HG03025 (cell line): ENCODE measurements around the gene POLG.

Experiments
- ATAC-seq: cut with Tn5 transposase; IDR thresholded peaks from one replicate; pipeline ENCODE4 v1.9.1; 2021; ENCODE audit warnings: mild to moderate bottlenecking, moderate library complexity; ENCODE audit not compliant: unreplicated experiment, low FRiP score

POLG gene

DNA sequence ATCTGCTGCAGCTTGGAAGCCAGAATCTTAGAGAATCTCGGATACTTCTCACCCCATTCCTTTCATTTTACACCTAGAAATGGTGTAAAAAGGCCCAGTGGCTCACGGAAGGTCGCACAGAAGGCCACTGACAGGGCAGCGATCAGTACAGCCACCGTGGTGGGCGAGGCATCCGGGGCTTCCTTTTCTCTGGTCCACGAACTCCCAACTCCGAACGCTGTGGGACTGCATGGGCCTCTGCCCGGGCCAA is 36.3 kb upstream of the POLG start:
- ATAC-seq: no peak

DNA sequence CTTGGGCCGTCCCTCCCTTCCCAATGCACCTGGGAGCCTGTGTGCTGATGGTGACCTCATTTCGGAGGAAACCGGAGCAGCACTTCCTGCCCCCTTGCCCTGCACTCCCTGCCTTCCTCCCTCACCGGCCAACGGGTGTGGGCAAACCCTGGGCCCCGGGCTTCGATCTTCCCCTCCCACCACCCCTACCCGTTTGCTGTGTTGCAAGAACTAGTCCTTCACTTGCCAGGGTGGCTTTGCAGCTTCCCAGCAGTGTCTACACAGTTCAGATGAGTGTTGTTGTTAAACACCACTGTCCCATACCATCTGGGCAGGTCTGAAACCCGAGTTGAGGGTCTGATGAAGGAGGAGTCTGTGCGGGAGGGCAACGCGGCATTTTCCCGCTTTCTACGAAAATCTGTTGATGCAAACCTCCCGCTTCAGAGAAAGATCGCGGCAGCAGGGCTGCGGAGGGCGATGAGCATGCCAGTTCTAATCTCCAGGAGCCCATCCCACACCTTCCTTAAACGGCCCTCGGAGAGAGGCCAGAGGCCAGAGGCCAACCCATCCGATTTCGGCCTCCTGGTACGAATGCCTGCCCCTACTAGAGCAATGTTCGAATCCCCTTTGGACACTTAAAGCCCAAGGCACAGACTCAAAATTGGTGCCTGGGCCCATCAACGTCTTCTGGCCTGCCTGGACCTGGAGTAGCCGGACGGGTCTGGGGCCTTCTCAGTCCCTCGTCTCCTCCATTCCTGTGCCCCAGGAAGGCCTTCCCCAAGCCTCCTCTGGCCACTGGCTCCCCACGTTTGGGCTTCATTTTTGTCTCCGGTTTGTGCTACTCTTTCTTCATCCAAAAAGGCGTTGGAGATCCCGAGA is 35.7 kb upstream of the POLG start:
- no peak for ATAC-seq

DNA sequence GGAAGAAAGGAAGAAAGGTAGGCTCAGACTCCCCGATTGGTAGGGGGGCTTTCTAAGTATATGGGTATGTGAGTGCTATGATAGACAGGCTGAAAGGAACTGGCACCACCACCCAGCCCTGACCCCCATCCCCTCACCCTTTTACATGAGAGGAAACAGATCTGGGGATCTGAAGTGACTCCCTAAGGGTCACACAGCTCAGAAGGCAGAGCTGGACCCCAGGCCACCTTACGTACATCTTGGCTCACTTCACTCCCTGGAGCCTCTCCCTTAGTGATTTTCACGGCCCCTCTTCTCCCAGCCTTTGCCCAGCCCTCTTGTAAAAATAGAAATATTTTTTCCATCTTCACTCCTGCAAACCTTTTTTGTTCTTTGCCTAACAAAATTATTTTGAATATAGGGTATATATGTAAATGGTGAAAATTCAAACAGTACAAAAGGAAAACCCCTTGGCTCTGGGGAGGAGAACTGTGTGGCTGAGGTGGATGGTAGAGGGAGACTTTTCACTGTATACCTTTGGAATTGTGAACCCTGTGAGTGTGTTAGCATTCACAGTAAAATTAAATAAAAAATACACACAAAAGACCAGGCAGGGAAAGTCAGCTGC is 34.8 kb upstream of the POLG start:
- no peak for ATAC-seq

DNA sequence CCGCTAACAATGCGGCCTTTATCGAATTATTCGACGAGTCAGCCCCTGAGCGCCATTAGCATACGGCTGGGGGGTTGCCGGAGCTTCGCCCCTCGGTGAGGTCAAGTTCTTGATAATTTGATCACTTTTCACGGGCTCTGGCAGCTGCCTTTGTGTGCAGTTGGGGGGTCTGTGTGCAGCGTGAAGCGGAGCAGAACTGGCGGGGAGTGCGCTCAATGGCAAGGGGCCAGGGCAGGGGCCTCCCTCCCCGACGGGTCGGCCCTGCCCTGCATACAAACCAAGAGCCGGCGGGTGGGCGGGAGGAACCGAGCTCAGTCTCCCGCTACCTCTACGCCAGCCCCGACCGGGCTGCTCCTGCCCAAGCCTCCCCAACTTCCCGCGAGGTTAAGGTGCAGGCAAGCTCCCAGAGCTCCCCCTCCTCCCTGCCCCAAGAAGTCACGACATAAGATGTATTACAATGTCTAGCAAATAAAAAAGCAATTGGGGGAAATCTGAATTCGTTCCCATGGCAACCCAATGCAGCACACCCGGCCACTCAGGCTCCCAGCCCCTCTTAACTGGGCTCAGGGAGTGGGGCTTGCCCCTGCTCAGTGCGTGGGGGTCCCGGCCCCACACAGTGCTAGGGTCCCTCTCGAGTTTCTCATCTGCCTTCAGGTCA is 34.1 kb upstream of the POLG start:
- ATAC-seq: no peak

DNA sequence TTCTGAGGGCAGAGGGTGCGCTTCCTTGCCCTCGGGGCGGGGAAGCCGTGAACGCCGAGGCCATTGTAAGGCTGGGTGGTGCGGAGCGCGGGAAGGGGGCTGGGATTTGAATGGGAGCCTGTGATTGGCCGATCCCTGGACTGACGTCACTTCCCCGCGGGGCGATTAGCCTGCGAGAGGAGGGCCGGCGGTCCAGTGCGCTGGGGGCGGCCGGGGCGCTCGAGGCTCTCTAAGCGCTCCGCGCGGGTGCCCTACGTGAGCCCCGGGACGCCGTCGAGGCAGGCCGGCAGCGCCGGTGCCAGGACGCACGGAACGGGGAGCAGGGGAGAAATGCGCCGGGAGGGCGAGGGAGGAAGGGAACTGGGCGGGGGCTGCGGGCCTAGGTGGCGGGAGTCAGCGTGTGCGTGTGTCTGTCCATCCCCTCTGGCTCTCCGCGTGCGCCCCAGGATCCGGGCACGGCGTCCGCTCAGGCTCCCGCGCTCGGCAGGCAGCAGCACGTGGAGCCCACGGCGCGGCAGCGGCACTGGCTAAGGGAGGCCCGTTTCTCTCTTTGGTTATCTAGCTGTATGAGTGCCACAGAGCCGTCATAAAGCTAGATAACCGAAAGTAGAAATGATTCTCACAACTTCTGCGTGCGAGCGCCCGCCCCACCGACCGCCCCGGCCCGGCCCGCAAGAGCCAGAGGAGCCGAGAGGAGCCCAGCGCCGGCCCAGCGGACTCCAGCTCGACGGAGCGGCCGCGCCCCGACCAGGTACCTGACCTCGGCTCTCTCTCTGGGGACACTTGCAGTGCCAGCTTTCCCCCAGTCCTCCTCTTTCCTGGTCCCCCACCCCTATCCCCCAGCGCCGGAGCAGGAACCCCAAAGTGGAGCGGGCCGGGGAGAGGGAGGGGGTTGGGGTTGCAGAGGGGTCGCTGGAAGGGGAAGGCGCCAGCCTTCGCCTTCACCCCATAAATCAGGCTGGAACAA is 33.1 kb upstream of the POLG start:
- no peak for ATAC-seq

DNA sequence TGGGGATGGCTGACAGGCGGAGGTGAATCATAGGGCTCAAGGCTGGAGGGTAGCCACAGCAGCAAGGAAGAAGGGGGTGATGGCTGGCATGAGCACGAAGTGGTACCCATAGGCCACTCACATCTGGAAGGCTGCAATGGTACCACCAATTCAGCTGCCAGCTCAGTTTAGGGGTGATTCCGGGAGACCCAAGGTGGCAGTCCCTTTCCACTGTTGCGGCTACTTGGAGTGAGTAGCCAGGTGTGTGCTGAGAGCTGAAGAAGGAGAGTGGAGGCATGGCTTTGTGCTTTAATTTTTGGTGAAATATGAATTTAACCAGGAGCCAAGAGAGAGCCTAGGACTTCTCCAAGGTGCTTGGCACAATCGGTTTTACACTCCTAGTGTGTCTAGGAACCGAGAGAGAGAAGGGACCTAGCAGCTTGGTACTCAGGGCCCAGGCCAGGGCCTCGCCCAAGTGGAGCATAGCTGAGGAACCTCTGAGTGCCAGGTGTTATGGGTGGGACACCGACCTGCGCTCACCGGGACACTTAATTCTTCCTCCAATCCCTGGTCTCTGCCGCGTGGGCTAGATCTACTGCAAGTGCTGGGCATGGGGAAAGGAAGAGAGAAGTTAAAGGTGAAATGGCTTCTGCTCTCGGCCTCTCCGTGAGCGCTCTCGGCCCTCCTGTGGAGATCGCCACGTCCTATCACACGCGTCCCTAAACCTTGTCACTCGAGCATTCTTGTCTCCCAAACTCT is 32.2 kb upstream of the POLG start:
- ATAC-seq: no peak

DNA sequence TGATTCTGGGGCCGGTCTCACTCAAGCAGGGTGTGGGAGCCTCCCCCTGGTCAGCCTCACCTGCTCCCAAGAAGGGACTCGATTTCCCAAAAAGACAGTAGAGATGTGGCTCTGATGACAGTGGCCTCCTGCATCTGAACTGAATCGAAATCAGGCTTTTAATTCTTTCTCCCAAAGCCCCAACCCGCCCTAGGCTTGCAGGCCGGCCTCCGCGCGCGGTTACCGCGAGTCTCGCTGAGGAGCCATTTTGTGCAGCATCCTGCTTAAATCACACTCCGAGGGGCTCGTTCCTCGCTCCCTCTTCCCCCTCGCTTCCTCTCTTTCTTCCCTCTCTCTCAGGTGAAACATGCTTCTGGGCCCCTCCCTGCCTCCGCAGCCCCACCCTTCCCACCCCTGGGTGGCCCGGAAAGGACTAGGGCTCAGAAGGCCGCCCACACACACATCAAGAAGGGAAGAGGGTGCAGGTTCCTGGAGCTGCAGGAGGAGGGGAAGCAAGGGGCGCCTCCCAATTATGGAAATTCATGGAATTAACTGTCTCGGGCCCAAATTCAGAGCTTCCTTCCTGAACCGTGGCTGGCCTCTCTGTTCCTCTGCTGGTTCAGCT is 30.9 kb upstream of the POLG start:
- ATAC-seq: no peak

DNA sequence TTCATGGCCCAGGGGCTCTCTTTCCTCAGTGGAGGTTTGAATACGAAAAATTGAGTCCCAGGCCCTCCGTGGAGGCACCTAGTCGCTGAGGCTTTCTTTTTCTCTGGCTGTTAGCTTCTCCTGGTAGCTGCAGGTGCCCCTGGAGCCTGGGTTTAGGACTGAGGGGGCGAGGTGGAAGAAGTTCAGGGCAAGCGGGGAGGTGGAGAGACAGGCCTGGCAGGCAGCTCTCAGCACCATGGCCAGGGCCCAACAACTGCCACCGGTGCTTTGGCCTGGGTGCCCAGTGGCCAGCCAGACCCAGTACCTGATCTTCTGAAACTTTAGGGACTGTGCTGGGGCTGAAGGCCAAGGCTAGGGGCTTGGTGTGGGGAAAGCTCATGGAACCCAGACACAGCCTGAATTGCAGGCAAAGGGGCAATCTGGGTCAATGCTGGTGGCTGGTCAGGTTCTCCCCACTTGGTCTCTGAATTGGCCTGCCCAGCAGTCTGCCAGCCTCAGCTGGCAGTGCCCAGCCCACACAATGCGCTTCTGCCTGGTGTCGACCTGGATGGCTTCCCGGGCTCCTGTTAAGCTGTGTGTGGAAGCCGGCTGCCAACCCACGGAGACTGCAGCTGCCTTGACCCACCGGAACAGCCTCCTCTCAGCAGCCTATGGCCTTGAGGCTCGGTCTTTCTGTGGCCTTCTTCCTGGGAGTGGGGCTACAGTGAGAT is 30.3 kb upstream of the POLG start:
- no peak for ATAC-seq

DNA sequence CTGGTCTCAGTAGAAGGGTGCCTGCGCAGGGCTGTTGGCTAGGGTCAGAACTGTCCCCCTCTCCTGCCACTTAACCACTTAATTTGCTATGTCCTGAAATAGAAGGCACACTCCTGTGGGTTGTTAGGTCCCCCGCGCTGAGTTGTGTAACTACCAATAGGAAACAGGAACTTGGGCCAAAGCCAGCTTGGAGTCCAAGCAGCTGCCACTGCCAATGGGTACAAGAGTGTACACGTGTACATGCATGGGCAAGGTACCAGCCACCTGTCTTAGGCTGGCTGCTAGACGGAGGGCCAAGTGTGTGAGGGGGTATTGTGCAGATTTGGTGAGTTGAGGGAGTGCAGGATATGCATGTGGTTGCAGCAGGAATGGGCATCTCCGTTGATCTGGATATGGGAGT is 29.7 kb upstream of the POLG start:
- no peak for ATAC-seq

DNA sequence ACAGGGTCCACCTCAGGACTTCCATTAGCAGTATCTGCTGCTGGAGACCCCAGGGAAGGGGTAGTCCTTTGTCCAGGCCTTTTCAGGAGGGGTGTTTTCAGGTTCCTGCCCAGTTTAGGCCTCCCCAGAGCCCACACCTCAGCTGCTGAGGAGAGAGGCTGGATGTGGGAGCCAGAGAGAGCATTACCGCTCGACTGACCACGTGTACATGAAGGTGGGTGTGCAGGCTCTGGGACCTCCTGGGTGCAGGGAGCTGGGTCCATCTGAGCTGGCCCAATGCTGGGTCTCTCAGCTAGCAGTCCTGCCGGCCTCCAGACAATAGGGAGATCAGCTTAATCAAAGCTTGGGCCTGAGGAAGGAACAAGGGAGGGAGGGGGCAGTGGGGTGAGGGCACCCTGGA is 29.1 kb upstream of the POLG start:
- no peak for ATAC-seq

DNA sequence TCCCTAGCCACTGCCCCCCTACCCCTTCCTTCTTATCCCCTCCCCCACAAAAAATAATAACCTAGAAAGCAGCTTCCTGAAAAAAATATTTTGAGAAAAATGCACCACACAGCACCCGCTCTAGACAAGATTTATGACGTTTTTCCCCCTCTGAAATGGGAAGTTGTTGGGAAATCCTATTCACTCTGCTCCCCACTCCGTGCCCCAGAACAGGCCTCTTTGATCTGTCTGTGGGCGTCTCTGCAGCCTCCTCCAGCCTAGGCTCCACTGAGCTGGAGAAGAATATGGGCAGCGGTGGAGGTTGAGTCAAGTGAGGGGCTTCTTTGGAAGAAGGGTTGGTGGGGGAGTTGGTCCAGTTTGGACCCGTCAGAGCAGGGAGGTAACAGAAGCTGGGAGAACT is 28.5 kb upstream of the POLG start:
- no peak for ATAC-seq

DNA sequence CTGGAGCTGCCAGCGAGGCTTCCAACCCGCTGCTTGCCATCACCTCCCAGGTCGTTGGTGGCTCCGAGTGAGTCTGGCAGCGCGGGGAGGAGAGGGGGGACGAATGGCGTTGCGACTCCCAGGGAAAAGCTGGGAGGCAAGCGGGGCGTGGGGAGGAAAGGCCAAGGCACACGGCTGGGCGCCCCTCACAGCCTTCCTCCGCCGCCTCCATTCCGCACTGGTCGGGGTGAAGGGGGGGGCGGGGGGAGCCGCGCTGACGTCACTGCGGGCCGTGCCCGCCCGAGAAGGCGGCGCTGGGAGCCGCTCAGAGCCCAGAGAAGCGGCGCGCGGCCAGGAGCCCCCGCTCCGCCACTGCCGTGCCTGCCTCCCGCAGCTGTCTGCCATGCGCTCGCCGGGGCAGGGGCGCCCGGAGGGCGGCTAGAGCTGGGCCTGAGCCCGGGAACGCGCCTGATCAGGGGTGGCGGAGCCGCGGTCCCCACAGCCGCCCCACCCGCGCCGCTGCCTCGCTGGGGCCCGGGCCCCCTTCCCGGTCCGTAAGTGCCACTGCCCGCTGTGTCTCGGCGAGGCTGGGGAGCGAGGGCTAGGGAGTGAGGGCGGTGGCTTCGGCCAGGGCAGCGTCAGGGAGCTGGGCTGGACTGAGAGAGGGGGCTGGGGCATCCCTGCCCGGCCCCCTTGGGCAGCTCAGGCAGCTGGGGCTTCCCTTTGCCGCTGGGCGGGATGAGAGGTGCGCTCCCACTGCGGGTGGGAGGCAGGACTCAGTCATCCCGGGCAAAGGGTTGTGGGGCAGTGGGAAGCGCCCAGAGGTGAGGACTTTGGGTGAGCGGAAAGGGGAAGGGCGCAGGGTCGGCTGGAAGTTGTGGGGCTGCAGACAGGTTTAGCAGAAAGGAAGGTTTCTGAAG is 27.8 kb upstream of the POLG start:
- no peak for ATAC-seq

DNA sequence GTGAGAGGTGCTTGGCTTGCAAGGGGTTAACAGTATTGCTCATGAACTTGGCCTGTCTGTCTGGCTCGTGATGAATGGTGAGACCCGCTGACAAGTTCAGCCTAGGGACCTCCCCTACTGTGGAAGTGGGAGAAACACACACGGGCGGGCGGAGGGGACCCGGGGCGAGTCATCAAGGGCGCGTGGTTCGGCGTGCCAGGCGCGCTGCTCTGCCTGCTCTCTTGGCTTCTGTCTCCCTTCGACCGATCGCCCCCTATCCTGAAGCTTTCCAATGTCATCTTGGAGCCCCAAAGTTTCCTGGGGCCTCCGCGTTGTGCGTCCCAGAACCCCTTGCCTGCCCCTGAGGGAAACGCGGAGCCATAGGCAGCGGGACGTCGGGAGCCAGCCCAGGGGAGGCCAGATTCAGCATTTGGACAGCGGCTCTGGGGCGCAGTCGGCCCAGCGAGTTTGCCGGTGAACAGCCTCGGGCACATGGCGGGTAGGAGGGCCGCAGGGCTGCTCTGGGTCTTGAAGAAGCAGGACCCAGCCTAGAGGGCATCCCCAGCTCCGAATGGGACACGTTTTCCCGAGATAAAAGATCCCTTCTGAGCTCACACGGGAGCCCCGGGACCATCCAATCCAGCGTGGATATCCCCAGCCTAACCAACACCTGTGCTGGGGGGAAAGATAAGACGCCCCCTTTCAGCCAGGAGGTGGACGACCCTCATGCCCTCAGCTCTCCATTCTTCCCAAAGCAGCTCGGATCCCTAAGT is 27.0 kb upstream of the POLG start:
- no peak for ATAC-seq

DNA sequence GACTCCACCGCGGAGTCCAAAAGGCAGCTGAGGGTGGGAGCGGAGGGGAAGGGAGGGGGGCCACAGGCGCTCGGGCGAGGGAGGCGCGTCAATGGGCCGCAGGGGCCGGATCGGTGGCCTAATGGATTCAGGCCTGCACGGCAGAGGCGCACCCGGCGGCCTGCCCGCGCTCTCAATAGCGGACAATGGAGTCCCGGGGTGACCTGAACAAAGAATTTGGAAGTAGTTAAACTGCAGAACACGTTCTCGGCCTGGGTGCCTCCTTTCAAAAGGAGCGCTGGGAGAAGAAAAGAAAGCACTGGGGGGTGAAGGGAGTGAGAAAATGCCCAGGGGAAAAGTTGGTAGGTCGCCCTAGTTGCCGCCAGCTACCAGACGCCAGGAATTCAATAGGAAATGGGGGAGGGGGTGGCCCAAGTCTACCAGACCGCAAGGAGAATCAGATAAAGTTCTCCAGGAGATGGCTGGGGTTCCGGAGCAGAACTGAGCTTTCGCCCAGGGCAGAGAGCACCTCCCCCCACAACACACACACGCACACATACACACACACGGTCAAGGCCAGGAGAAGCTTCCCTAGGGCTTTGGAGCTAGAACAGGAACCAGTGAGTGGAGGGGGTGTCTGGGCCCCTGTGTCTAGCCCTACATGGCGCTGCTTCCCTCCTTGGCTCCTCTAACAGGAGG is 25.8 kb upstream of the POLG start:
- no peak for ATAC-seq

DNA sequence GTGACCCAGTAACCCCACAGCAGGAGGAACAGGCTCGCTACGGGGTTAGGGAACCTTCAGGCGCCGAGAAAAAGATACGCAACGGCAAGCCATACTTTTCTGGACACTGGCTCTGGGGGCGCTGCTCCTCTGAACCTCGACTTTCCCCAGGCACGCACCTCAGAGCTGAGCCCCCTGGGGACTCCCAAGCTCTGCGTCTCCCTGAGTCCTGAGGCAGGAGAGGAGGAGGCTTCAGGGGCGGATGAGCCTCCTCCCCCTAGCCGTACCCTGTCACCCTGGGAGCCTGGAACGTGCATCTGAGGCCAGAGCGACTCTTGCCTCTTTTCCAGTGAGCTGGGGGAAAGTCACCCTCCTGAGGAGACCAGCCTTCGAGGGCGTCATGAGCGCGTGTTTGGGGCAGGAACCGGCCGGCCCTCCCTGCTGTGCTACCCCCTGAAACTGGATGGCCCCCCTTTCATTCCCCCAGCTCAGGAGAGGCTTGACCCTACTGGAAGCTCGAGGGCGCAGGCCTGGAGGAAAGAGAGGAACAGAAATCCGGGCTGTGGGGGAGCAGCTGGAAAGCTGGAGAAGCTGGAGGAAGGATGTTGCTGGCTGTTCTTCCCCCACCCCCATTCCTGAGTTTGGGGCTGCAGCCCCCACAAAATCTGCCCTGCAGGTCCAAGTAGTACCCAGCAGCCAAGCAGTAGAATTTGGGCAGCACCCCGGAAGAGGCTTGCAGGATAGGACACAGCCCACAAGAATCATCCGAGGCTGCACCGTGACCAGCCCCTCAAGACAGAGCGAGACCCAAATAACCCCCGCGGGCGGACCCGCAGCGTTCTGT is 25.1 kb upstream of the POLG start:
- no peak for ATAC-seq

DNA sequence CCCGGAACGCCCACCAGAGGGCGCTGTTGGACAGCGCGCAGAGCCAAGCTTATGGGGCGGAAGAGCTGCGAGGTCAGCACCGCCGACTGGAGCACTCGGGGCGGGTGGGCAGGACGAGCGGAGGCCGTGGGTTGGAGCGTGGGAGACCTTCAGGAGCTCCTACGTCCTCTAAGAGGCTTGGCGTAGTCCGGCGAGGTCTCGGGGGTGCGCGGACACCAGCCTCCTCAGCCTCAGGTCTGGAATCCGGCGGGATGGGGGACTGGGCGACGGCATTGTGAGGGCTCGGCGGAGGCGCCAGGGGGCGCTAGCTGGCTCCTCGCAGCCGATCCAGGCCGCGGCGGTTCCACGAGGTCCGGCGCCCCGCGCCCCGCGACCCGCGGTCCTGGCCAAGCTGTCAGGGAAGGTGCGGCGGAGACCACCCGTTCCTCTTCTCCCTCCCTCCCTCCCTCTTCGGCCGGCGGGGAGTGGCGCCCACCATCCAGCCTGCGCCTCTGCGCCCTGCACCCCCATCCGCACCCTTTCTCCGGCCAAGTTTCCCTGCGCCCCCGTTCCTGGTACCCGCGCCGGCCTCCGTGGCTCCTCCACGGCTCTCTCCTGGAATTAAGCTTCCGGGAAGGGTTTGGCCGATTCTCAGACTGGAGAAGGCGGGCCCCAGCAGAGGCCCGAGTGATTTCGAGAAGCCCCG is 24.3 kb upstream of the POLG start:
- ATAC-seq: peak; percentile 83
